SJCRH30 (cell line): ENCODE data around the gene NAA25. TPM values are rescaled to one million over a fixed set of nuclear protein-coding genes. Genes with fewer than 3 reads are reported as not detected.

Source experiments
- total RNA-seq: library from RNA; depleted of rRNA; stranded (reverse); fragments of >200 nt; shearing (Covaris generic); gene quantifications from 2 replicates; pipeline ENCODE4 v1.2.3, GENCODE V29; 2014; rRNA removed

NAA25 gene
- total RNA-seq, 1 experiment from 2014 or later = 31.1 TPM

Other genes starting within 250 kb of the NAA25 start
- gene TMEM116, start 95.6 kb downstream of the NAA25 start, total RNA-seq = 8.8 and 10.0 TPM in 2 replicates
- 35.9 and 38.5 TPM in 2 replicates for gene ERP29, start 95.4 kb downstream of the NAA25 start, total RNA-seq
- 23.0 and 23.5 TPM in 2 replicates for gene TRAFD1, start 16.8 kb upstream of the NAA25 start, total RNA-seq